Measurements from ENCODE around the gene CCND1.

DNA sequence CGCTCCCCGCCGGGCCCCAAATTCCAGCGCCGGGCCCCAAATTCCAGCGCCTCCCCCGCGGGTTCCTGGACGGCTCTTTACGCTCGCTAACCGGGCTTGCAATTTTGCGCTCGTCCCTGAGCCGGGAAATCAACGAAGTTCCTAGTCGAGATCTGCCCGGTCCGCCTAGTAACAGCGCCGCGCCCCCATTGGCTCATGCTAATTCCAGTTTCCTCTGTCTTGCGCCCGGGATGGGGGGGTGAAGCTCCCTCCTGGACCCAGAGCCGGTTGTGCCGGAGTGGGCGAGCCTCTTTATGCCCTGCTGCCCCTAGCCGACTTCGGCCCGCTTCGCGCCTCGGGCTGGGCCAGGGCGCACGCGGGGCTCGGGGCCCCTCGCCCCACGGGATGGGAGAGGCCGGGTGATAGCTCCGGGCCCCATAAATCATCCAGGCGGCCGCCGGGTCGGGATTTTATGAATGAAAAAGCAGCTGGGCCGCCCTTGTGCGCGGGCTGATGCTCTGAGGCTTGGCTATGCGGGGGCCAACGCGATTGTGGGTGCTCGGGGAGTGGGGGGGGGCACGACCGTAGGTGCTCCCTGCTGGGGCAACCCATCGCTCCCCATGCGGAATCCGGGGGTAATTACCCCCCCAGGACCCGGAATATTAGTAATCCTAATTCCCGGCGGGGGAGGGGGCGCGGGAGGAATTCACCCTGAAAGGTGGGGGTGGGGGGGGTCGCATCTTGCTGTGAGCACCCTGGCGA lies 1.8 kb upstream of the CCND1 start:
- TF ChIP-seq CTCF (IDR thresholded peaks at IDR 0.05) (no peak), EZH2 (IDR thresholded peaks at IDR 0.05) (peak; percentile 23)

Data from neural progenitor cell (in vitro differentiated cells).